HT1080 (cell line): Measurements from ENCODE around the gene SETD1A. TPM values are rescaled to one million over a fixed set of nuclear protein-coding genes. Genes with fewer than 3 reads are reported as not detected.
A peak's percentile ranks its signal among the peaks of the same experiment; 100 is the strongest.

ENCODE experiments used
- DNase-seq: peaks from one replicate; pipeline ENCODE4 v3.0.0-alpha.2; 2015; ENCODE audit warnings: low read depth
- total RNA-seq: library from RNA; depleted of rRNA; stranded (reverse); fragments of >200 nt; shearing (Covaris generic); gene quantifications from 2 replicates; pipeline ENCODE4 v1.2.3, GENCODE V29; 2014

SETD1A gene
- total RNA-seq, 1 experiment from 2014 or later, result 5.3 TPM

DNA sequence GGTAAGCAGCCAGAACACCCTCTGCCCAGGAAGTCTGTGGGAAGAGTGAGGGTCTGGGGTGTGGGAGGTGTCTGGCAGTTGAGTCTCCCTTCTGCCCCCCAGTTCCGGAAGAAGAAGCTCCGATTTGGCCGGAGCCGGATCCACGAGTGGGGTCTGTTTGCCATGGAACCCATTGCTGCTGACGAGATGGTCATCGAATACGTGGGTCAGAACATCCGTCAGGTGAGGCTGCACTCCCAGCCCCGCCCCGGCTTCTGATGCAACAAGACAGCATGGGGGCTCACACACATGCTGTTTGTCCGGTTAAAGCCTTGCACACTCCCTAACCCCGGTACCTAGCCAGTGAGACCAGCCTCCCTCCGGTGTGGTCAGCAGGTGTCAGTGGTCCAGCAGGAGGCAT, 23.4 kb downstream of the SETD1A start:
- no peak for DNase-seq

DNA sequence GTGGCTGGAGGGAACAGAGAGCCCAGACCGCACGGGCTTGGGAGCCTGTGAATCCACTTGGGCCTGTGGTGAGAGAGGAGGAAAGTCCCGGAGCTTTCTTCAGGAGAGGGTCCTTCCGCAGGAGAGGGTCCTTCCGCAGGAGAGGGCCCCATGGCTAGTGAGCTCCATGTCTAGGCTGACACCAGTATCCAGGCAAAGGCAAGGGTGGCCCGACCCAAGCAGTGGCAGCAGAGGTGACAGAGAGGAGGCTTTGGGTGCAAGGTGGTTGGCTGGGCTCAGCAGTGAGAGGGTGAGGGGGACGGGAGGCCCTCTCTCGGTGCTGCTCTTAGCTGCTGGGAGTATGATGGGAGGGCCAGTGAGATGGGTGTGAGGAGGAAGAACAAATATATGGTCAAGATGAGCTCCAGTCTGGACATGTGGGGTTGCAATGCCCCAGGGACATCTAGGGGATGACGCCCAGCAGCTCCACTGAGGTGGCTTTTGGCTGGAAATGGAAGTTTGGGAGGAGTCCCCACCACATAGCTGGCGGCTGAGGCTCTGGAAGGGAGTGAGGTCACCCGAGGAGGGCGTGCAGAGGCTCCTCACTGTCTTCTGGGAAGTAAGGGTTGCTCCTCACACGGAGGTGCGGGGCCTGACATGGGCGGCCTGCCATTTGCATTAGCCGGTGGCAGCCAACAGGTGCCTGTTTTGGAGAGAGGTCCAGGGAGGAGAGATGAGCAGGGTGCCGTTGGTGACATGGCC, 25.2 kb downstream of the SETD1A start:
- no peak for DNase-seq

DNA sequence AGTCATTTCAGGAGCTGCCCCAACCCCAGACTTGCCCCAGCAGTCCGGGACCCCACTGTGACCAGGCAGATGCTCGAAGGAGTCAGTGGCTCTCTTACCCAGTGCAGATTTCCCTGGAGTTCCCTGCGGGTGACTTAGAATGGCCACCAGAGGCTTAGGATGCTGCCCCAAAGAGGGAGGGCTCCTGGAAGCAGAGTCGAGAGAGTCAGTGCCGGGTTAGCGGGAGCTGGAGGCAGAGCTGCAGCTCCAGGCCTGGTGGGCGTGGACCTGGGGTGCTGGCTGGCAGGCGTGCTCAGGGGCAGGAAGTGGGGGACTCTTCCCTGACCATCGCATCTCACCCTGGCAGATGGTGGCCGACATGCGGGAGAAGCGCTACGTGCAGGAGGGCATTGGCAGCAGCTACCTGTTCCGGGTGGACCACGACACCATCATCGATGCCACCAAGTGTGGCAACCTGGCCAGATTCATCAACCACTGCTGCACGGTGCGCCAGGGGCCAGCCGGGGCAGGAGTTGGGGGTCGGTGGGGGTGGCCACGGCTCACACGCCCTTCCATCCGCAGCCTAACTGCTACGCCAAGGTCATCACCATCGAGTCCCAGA, 25.8 kb downstream of the SETD1A start:
- no peak for DNase-seq

DNA sequence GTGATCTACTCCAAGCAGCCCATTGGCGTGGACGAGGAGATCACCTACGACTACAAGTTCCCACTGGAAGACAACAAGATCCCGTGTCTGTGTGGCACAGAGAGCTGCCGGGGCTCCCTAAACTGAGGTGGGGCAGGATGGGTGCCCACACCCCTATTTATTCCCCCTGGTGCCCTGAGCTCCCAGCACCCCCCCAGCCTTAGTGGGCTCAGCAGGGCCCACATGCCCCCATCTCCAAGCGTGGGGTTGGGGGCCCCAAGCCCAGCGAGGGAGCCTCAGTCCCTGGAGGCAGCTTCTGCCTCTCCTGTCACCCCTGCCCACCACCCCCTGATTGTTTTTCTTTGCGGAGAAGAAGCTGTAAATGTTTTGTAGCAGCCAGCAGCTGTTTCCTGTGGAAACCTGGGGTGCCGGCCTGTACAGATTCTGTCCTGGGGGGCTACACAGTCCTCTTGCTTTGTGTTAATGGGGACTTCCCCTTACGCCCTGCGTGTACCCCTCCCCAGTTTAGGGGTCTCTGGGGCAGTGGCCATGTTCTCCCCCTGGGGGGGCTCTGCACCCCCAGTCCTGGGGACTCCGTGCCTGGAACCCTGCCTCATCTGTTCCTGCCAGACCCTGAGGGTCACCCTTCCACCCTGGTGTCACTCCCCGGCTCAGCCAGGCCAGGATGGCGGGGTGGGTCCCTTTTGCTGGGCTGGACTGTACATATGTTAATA, 26.5 kb downstream of the SETD1A start:
- DNase-seq, result no peak

DNA sequence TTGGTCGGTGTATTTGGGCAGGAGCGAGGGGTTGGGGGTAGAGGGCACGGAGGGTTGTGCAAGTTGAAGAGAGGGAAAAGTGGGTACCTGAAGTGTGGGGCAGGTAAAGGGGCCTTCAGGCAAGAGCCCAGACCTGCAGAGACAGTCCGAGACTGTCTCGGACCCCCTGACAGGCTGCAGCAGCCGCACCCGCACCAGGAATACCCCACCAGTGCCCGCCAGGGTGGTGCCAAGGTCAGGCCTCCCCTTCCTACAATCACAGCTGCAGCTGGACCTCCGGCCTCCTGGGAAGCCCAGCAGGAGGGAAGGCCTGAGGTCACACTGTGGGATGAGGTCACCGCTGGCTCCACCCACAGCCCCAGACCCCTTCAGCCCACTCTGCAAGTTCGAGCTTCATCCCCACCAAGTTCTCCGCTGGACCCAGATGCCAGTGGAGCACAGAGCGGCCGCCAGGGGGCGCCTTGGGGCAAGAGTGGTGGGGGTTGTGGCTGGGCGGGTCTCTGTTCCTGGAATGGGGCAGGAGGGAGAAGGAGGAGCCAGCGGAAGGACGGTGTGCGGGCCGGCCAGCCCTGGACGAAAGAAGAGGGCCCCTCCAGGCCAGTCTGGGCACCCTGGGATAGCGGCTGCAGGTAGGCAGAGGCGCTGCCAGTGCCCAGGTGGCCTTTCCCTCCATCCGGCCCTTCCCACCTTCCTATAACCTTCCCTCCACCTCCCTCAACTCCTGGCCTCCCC, 27.3 kb downstream of the SETD1A start, which contains the start of gene HSD3B7:
Gene HSD3B7, plus strand, starts transcription at position 539 of the 732 bp plus-strand sequence. CDS start 452 bp downstream, outside the sequence.
- DNase-seq, result peak; percentile 74

DNA sequence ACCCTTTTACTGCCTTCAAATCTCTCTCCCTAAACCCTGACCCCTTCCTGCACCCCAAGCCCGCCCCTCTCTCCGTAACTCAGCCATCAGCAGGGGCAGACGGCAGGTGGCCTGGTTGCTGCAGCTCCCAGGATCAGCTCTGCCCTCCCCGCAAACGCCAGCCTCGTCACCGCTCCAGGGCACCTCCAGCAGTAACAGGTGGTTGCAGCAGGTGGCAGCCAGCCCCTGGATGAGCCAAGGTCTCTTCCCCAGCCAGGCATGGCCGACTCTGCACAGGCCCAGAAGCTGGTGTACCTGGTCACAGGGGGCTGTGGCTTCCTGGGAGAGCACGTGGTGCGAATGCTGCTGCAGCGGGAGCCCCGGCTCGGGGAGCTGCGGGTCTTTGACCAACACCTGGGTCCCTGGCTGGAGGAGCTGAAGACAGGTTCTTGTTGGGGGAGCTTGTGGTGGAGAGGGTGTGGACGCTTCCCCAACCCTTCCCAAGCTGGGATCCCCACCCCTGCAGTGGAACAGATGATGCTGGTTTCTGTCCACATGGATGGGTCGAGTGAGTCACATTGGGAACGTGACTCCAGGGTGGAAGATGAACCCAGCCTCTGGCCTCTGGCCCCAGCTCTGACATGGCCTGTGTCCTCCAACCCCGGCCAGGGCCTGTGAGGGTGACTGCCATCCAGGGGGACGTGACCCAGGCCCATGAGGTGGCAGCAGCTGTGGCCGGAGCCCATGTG, 28.0 kb downstream of the SETD1A start:
- DNase-seq, result peak; percentile 27

DNA sequence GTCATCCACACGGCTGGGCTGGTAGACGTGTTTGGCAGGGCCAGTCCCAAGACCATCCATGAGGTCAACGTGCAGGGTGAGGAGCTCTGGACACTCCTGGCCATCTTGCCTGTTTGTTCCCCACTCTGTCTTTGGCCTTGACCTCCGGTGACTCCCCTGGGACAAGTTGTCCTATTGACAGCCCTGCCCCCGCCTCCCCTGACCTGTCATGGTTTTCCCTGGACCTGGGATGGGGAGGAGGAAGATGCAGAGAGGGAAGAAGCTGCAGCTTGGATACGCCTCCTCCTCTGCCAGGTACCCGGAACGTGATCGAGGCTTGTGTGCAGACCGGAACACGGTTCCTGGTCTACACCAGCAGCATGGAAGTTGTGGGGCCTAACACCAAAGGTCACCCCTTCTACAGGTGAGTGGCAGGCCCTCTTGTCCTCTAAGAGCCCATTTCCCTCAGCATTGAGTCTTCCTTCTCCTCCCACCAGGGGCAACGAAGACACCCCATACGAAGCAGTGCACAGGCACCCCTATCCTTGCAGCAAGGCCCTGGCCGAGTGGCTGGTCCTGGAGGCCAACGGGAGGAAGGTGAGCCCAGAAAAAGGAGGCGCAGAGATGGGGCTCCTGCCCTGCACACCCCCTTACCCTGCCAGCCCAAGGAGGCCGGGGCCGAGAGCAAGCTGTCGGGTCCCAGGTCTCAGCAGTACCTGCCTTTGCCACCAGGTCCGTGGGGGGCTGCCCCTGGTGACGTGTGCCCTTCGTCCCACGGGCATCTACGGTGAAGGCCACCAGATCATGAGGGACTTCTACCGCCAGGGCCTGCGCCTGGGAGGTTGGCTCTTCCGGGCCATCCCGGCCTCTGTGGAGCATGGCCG, 28.8 kb downstream of the SETD1A start:
- no peak for DNase-seq

DNA sequence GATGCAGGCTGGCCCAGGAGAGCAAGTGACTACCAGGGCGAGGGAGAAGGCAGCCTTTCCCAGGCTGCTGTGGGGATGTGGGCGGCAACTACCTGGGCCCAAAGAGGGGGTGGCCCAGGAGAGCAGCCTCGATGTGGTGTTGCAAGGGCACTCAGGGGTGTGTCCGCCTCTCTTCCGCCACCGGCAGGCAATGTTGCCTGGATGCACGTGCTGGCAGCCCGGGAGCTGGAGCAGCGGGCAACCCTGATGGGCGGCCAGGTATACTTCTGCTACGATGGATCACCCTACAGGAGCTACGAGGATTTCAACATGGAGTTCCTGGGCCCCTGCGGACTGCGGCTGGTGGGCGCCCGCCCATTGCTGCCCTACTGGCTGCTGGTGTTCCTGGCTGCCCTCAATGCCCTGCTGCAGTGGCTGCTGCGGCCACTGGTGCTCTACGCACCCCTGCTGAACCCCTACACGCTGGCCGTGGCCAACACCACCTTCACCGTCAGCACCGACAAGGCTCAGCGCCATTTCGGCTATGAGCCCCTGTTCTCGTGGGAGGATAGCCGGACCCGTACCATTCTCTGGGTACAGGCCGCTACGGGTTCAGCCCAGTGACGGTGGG, 30.1 kb downstream of the SETD1A start:
- no peak for DNase-seq

DNA sequence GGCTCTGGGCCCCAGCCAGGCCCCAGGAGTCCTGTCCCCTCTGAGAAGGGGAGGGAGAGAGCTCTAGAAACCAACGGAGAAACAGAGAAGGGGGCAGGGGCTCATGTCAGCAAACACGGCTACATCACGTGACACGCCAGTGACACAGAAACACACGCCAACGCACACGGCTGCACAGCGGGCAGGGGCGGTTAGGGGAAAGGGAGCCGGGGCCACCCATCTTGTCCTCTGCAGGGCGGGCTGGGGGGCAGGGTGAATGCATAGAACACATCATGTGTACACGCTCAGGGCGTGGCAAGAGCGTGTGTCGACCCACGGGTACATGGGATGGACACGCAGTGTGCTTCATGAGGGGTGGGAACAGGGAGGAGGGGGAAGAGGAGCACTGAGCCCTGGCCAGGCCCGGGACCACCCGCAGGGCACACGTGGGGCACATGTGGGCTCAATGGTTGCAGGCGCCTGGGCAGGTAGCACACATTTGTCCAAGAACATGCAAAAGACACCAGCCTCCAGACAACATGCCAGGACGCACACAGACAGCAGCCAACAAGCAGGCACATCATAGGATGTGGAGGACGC, 32.0 kb downstream of the SETD1A start:
- no peak for DNase-seq

DNA sequence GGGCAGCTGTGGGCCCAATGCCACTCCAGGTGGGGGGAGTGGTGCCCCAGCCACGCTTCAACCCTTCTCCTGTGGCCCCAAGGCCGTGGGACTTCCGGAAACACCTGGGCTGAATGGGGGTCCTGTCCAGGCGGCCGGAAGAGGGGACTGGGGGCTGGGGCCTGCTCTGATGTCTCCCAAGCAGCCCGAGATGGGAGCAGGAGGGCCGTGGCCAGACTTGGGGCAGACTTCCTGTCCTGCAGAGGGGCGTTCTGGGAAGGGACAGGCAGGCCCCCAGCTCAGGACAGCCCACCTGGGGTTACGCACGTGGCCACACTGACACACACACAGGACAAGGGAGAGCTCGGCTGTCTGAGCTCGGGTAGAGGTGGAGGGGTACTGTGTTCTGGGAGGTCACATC, 32.6 kb downstream of the SETD1A start:
- DNase-seq, result no peak

DNA sequence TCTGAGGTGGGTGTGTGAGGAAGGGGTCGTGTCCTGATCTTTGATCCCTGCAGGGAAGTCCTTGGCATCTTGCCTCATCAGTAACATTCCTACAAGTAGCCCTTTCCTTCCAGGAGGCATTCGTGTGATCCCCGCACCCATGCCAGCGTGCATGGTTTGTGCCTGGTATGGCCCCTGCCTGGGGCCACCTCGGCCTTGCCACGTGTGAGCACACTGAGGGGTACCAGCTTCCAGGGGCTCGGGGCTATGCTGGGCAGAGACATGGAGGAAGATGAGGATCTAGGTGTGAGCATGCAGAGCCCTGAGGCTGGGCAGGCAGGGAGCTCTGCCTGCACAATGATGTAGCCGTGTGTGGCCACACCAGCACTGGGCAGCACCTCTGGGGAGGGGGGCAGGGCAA, 33.5 kb downstream of the SETD1A start:
- no peak for DNase-seq

DNA sequence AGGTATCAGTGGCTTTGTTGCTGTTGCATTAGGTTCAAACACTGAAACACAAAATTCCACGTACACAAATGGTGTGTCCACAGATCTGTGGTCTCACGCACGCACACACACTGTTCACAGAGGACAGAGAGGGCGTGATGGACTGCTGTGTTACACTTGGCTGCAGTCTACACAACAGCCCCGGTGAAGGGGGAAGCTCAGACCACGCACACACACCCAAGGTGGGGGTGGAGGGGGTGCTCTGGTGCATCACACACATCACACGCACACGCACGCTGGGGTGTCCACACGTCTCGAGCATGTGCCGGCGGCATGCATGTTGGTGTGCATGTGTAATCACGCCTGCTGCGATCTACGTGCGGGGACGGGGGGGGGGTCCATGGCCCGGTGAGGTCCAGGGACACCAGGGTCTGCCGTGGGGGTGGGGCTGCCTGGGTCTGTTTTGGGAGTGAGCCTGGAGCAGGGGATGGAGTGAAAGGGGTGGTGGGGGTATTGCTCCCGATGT, 34.8 kb downstream of the SETD1A start:
- DNase-seq, result no peak

DNA sequence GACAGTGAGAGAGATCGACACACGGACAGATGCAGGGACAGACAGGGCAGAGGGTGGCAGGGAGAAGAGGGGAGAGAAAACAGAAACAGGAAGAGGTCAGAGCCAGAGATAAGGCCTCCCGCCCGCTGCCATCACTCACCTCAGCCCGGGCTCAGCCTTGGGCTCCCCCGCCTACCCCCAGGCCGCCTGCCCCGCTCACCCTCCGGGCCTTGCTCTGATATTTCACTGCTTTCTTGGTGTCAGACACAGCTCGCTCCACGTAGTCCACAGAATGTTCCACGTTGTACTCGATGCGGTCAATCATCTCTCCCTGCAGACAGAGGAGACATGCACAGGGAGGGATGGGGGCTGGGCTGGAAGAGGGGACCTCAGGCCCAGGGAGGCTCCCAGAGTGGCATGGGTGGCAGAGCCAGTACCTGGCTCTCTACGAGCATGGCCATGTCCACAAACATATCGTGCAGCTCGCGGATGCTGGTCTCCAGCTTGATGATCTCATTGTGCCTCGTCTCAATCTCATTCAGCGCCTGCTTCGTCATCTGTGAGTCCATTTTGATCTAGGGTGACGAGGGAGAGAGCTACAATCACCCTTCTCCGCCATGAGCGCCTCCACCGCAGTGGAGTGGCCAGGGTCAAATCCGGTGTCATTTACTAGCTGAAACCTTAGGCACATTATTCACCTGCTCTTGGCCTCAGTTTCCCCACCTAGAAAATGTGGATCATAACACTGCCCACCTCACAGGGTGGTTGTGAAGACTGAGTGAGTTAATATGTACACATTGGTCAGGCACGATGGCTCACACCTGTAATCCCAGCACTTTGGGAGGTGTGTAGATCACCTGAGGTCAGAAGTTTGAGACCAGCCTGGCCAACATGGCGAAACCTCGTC, 35.6 kb downstream of the SETD1A start:
- DNase-seq, result no peak

DNA sequence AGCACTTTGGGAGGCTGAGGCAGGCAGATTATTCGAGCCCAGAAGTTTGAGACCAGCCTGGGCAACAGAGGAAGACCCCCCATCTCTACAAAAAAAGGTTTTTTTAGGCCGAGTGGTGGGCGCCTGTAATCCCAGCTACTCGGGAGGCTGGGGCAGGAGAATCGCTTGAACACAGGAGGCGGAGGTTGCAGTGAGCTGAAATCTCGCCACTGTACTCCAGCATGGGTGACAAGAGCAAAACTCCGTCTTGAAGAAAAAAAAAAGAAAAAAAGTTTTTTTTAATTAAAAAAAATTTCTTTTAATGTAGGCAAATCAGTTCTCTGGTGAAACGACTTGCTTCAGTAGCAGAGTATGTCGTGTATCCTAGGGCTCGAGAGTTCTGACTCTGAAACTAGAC, 38.4 kb downstream of the SETD1A start:
- no peak for DNase-seq

DNA sequence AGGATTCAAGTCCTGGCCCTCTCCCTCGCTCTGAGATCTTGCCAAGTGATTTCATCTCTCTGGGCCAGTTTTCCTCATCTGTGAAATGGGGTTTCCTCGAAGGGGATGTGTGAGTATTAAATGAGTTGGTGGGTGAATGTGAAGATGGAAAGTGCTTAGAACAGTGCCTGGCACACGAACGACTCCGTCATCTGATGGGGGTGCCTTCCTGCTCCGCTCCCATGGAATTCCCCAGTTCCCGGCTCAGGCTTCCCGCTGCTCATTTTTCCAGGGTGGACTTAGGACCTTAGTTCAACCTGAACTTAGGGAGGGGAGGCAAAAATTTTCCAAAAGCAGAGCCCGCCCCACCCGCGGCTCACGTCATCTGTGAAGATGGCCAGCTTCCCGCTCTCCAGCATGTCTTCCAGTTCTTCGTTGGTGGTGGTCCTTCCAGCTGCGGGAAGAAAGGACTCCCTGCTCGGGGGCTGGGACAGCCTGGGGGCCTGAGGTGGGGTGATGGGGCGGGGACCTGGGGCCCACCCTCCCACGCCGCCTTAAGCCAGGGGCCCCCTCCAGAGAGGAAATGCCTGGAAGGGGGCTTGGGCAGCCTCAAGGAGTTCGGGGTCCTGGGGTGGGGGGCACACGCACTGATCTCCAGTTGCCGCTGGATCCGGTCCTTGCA, 38.9 kb downstream of the SETD1A start:
- DNase-seq, result no peak

DNA sequence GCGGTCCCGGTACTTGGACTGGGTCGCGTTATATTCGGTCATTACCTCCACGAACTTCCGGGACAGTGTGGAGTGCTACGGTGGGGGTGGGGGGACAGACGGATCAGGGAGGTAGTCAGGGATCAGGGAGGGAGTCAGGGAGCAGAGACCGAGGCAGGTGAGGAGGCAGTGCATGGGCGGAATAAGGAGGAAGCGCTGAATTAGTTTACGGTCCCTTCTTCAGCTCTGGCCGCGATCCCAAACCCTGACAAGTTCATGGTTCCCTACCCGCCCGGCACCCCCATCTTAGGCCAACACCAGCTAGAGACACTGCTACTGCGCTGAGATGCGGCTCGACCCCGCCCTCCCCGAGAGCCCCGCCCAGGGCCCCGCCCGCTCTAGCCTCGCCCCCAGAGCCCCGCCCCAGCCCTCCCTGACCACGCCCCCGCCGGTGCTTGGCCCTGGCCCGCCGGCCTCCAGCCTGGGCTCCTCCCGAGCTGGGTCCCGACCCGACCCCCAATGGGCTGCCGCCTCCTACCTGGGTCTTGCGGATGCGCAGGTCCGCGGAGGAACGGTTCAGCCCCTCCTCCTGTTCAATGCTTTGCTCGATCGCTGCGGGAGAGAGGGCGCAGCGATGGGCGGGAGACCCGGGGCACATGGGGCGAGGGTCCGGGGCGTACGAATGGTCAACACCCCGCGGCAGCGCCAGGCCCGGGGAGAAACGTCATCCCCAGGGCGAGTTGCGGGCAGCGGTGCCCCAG, 39.6 kb downstream of the SETD1A start:
- peak; percentile 63 for DNase-seq
